Measurements from ENCODE around the gene CDC42. TPM values are rescaled to one million over a fixed set of nuclear protein-coding genes. Genes with fewer than 3 reads are reported as not detected.

The CDC42 gene
- polyA plus RNA-seq, 1 donor = 262 TPM

DNA sequence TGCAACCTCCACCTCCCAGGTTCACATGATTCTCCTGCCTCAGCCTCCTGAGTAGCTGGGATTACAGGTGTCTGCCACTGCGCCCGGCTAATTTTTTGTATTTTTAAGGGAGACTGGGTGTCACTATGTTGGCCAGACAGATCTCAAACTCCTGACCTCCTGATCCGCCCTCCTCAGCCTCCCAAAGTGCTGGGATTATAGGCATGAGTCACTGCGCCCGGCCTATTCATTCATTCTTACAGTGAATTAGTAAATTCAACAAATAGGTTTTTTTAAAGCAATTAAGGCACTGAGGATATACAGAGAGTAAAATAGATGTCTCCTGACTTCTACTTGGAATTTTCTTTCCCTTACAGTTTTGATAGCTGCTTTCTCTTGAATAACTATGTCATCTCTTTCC lies 43.5 kb downstream of the CDC42 start:
- H3K27ac ChIP-seq (ENCODE audit: low read length) = no peak overlapping the region
- WGBS (ENCODE audit: insufficient coverage, low lambda C conversion rate) = 83% methylated on average over 2 of the region's 5 CpGs
- no peaks in the 10 kb centered on the region for H3K9me3 ChIP-seq (ENCODE audit: control insufficient read depth, low read depth, low read length)
- no peaks in the 10 kb centered on the region for H3K4me1 ChIP-seq (ENCODE audit: control insufficient read depth, insufficient read depth, low read length)
- no peak for DNase-seq
- H3K4me3 ChIP-seq (ENCODE audit: low read length) = no peak overlapping the region
- H3K27me3 ChIP-seq (ENCODE audit: control insufficient read depth, insufficient read depth, low read length) = no peaks in the 10 kb centered on the region
- H3K36me3 ChIP-seq (ENCODE audit: control insufficient read depth, insufficient read depth, low read length) = peaks cover 57% of the 10 kb centered on the region

DNA sequence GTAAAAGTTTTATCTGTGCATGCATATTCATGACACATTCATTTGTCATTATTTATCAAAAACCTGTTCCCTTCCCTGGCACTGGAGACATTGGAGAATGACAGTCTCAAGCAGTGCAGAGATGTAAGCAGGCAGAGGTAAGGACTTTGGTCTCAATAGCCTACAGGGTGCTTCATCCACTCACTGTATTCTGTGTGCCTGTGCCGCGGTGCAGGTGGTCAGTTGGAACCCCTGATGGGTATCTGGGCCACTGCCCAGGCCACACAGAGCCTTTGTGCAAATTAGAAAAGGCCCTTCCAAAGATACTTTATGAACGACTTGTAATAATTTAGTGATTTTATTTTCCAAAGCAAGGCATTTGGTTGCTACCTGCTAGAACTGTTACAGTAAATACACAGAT lies 44.0 kb downstream of the CDC42 start:
- no peak for DNase-seq
- Histone ChIP-seq H3K9me3 (ENCODE audit: control insufficient read depth, low read depth, low read length) (no peaks in the 10 kb centered on the region), H3K4me3 (ENCODE audit: low read length) (no peak overlapping the region), H3K27me3 (ENCODE audit: control insufficient read depth, insufficient read depth, low read length) (no peaks in the 10 kb centered on the region), H3K27ac (ENCODE audit: low read length) (no peak overlapping the region), H3K36me3 (ENCODE audit: control insufficient read depth, insufficient read depth, low read length) (peaks cover 56% of the 10 kb centered on the region), H3K4me1 (ENCODE audit: control insufficient read depth, insufficient read depth, low read length) (no peaks in the 10 kb centered on the region)
- WGBS (ENCODE audit: insufficient coverage, low lambda C conversion rate) = 100% methylated on average over 1 of the region's 3 CpGs

GRCh38 chr1:22098752-22099151 lies 46.2 kb downstream of the CDC42 start:
- WGBS (ENCODE audit: insufficient coverage, low lambda C conversion rate) = no CpG with 5 or more reads among the region's 10 CpGs
- no peaks in the 10 kb centered on the region for H3K9me3 ChIP-seq (ENCODE audit: control insufficient read depth, low read depth, low read length)
- H3K36me3 ChIP-seq (ENCODE audit: control insufficient read depth, insufficient read depth, low read length) = peaks cover 45% of the 10 kb centered on the region
- no peak overlapping the region for H3K27ac ChIP-seq (ENCODE audit: low read length)
- no peak for DNase-seq
- no peaks in the 10 kb centered on the region for H3K27me3 ChIP-seq (ENCODE audit: control insufficient read depth, insufficient read depth, low read length)
- no peak overlapping the region for H3K4me3 ChIP-seq (ENCODE audit: low read length)
- no peaks in the 10 kb centered on the region for H3K4me1 ChIP-seq (ENCODE audit: control insufficient read depth, insufficient read depth, low read length)

DNA sequence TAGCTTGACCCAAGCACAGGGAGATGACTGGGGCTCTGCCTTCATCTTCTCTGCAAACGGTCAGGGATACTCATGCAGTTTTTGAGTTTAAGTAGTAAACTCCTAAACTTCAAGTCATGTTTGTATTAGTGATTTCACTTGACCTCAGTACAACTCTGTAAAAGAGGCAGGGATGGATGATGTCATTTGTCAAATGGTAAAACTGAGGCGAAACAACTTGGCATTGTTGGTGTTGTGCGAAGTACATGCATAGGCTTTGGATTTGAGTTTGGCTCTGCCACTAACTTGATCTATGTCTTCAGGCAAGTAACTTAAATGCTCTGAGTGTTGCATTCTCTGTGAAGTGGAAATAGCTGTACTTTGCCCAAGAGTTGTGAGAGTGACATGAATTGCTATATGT lies 47.7 kb downstream of the CDC42 start:
- H3K36me3 ChIP-seq (ENCODE audit: control insufficient read depth, insufficient read depth, low read length) = peaks cover 39% of the 10 kb centered on the region
- WGBS (ENCODE audit: insufficient coverage, low lambda C conversion rate) = no CpG with 5 or more reads among the region's 3 CpGs
- H3K27me3 ChIP-seq (ENCODE audit: control insufficient read depth, insufficient read depth, low read length) = no peaks in the 10 kb centered on the region
- no peak overlapping the region for H3K4me3 ChIP-seq (ENCODE audit: low read length)
- no peaks in the 10 kb centered on the region for H3K9me3 ChIP-seq (ENCODE audit: control insufficient read depth, low read depth, low read length)
- H3K4me1 ChIP-seq (ENCODE audit: control insufficient read depth, insufficient read depth, low read length) = peaks cover under 1% of the 10 kb centered on the region
- no peak for DNase-seq
- no peak overlapping the region for H3K27ac ChIP-seq (ENCODE audit: low read length)

- no CpG with 5 or more reads among the region's 1 CpG for WGBS (ENCODE audit: insufficient coverage, low lambda C conversion rate)
- peaks cover 4% of the 10 kb centered on the region for H3K4me1 ChIP-seq (ENCODE audit: control insufficient read depth, insufficient read depth, low read length)
Observed at GRCh38 chr1:22101199-22101598, 48.7 kb downstream of the CDC42 start.

DNA sequence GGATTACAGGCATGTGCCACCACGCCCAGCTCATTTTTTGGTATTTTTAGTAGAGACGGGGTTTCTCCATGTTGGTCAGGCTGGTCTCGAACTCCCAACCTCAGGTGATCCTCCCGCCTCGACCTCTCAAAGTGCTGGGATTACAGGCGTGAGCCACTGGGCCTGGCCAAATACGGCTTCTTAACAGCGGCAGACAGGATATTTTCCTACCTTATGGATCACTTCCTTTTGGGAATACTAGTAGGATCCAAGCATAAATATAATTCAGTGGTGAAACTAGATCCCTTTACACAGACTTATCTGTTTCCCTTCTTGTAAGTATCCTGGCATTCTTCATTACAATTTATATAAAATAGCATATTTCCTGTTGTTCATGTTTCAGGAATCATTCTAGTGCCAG lies 49.5 kb downstream of the CDC42 start:
- Histone ChIP-seq H3K36me3 (ENCODE audit: control insufficient read depth, insufficient read depth, low read length) (peaks cover 29% of the 10 kb centered on the region), H3K4me3 (ENCODE audit: low read length) (no peak overlapping the region), H3K27me3 (ENCODE audit: control insufficient read depth, insufficient read depth, low read length) (no peaks in the 10 kb centered on the region), H3K9me3 (ENCODE audit: control insufficient read depth, low read depth, low read length) (no peaks in the 10 kb centered on the region), H3K4me1 (ENCODE audit: control insufficient read depth, insufficient read depth, low read length) (peaks cover 4% of the 10 kb centered on the region), H3K27ac (ENCODE audit: low read length) (no peak overlapping the region)
- no peak for DNase-seq
- no CpG with 5 or more reads among the region's 8 CpGs for WGBS (ENCODE audit: insufficient coverage, low lambda C conversion rate)

More at GRCh38 chr1:22101199-22101598, 48.7 kb downstream of the CDC42 start:
- no peak overlapping the region for H3K4me3 ChIP-seq (ENCODE audit: low read length)
- no peaks in the 10 kb centered on the region for H3K27me3 ChIP-seq (ENCODE audit: control insufficient read depth, insufficient read depth, low read length)
- H3K9me3 ChIP-seq (ENCODE audit: control insufficient read depth, low read depth, low read length) = no peaks in the 10 kb centered on the region
- DNase-seq = no peak
- peaks cover 35% of the 10 kb centered on the region for H3K36me3 ChIP-seq (ENCODE audit: control insufficient read depth, insufficient read depth, low read length)
- H3K27ac ChIP-seq (ENCODE audit: low read length) = no peak overlapping the region

- Histone ChIP-seq H3K27ac (ENCODE audit: low read length) (no peak overlapping the region), H3K36me3 (ENCODE audit: control insufficient read depth, insufficient read depth, low read length) (peaks cover 22% of the 10 kb centered on the region), H3K27me3 (ENCODE audit: control insufficient read depth, insufficient read depth, low read length) (no peaks in the 10 kb centered on the region), H3K4me3 (ENCODE audit: low read length) (no peak overlapping the region), H3K9me3 (ENCODE audit: control insufficient read depth, low read depth, low read length) (no peaks in the 10 kb centered on the region), H3K4me1 (ENCODE audit: control insufficient read depth, insufficient read depth, low read length) (peaks cover 4% of the 10 kb centered on the region)
- no CpG with 5 or more reads among the region's 3 CpGs for WGBS (ENCODE audit: insufficient coverage, low lambda C conversion rate)
- no peak for DNase-seq
Observed at GRCh38 chr1:22102746-22103145, 50.2 kb downstream of the CDC42 start.

GRCh38 chr1:22104094-22104493 lies 51.6 kb downstream of the CDC42 start:
- H3K36me3 ChIP-seq (ENCODE audit: control insufficient read depth, insufficient read depth, low read length) = peaks cover 18% of the 10 kb centered on the region
- WGBS (ENCODE audit: insufficient coverage, low lambda C conversion rate) = no CpG with 5 or more reads among the region's 6 CpGs
- no peak overlapping the region for H3K27ac ChIP-seq (ENCODE audit: low read length)
- H3K27me3 ChIP-seq (ENCODE audit: control insufficient read depth, insufficient read depth, low read length) = no peaks in the 10 kb centered on the region
- no peak for DNase-seq
- no peak overlapping the region for H3K4me3 ChIP-seq (ENCODE audit: low read length)
- H3K4me1 ChIP-seq (ENCODE audit: control insufficient read depth, insufficient read depth, low read length) = peaks cover 12% of the 10 kb centered on the region
- H3K9me3 ChIP-seq (ENCODE audit: control insufficient read depth, low read depth, low read length) = no peaks in the 10 kb centered on the region

- DNase-seq = no peak
- H3K4me1 ChIP-seq (ENCODE audit: control insufficient read depth, insufficient read depth, low read length) = peaks cover 17% of the 10 kb centered on the region
- no peak overlapping the region for H3K4me3 ChIP-seq (ENCODE audit: low read length)
- H3K36me3 ChIP-seq (ENCODE audit: control insufficient read depth, insufficient read depth, low read length) = peaks cover 17% of the 10 kb centered on the region
- 99% methylated on average over 5 of the region's 6 CpGs for WGBS (ENCODE audit: insufficient coverage, low lambda C conversion rate)
- H3K27me3 ChIP-seq (ENCODE audit: control insufficient read depth, insufficient read depth, low read length) = no peaks in the 10 kb centered on the region
- no peaks in the 10 kb centered on the region for H3K9me3 ChIP-seq (ENCODE audit: control insufficient read depth, low read depth, low read length)
- no peak overlapping the region for H3K27ac ChIP-seq (ENCODE audit: low read length)
Observed at GRCh38 chr1:22104865-22105437, 52.4 kb downstream of the CDC42 start.

DNA sequence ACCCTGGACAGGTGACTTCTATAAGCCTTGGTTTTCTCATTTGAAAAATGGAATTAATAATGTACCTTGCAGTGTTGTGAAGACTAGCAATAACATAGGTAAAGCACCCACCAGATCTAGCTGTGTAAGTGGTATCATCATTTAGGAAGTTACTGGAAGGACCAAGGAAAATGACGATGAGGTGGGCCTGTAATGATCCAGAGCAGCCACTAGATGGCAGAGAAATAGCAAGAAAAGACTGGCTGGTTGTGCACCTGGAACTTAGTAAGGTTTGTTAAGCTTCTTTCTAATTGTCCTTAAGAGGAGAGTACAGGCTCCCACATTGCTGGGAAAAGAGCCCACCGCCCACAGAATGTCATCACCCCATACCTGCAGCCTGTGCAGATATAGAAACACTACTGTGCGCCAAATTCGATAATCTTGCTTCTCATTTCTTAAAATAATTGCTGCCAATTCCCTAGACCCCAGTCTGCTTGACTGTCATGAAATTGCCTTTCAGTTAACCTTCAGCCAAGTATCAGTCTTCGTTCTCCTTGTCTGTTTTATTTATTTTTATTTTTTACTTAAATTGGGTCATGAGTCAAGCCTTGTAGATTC lies 53.2 kb downstream of the CDC42 start:
- H3K36me3 ChIP-seq (ENCODE audit: control insufficient read depth, insufficient read depth, low read length) = peaks cover 13% of the 10 kb centered on the region
- DNase-seq = peak in 1 of 2 donors; percentile 60
- WGBS (ENCODE audit: insufficient coverage, low lambda C conversion rate) = 100% methylated on average over 2 of the region's 5 CpGs
- peaks cover 17% of the 10 kb centered on the region for H3K4me1 ChIP-seq (ENCODE audit: control insufficient read depth, insufficient read depth, low read length)
- H3K27me3 ChIP-seq (ENCODE audit: control insufficient read depth, insufficient read depth, low read length) = no peaks in the 10 kb centered on the region
- H3K9me3 ChIP-seq (ENCODE audit: control insufficient read depth, low read depth, low read length) = no peaks in the 10 kb centered on the region
- H3K27ac ChIP-seq (ENCODE audit: low read length) = no peak overlapping the region
- H3K4me3 ChIP-seq (ENCODE audit: low read length) = no peak overlapping the region

GRCh38 chr1:22107126-22107525 lies 54.6 kb downstream of the CDC42 start:
- no peak for DNase-seq
- WGBS (ENCODE audit: insufficient coverage, low lambda C conversion rate) = 100% methylated on average over 3 of the region's 5 CpGs
- Histone ChIP-seq H3K4me3 (ENCODE audit: low read length) (no peak overlapping the region), H3K27me3 (ENCODE audit: control insufficient read depth, insufficient read depth, low read length) (no peaks in the 10 kb centered on the region), H3K4me1 (ENCODE audit: control insufficient read depth, insufficient read depth, low read length) (peaks cover 17% of the 10 kb centered on the region), H3K9me3 (ENCODE audit: control insufficient read depth, low read depth, low read length) (no peaks in the 10 kb centered on the region), H3K36me3 (ENCODE audit: control insufficient read depth, insufficient read depth, low read length) (peaks cover 17% of the 10 kb centered on the region), H3K27ac (ENCODE audit: low read length) (no peak overlapping the region)

Data from large intestine (tissue), 3 donors.